ENCODE data around the gene KANK2. TPM values are rescaled to one million over a fixed set of nuclear protein-coding genes. Genes with fewer than 3 reads are reported as not detected.
A peak's percentile ranks its signal among the peaks of the same experiment; 100 is the strongest.
"Not testable (repeated sequence)": the region's sequence is repeated elsewhere in the genome, so short reads cannot be mapped to it uniquely, and the experiment has no call there.

The KANK2 gene
- total and polyA plus RNA-seq, 2 experiments from 2014 or later = 76.3 to 215 TPM

DNA sequence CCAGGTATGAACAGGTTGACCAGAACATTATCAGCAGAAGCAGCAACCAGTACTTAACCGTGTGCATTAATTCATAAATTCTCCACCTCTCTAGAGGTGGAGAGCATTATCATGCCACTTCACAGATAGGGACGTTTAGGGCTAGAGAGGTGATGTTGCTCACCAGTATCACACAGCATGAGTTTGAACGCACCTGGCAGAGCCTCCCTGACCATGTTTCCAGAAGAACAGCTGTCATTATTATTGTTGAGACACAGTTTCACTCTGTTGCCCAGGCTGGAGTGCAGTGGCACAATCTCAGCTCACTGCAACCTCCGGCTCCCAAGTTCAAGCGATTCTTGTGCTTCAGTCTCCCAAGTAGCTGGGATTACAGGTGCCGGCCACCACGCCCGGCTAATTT, 6.8 kb downstream of the KANK2 start:
- Histone ChIP-seq H3K4me3 (no peak overlapping the region), H3K9me2 (ENCODE audit: insufficient read depth) (no peaks in the 10 kb centered on the region), H3K36me3 (ENCODE audit: low read depth) (peaks cover 27% of the 10 kb centered on the region), H3K27me3 (replicated peaks; ENCODE audit: insufficient read depth) (no peaks in the 10 kb centered on the region), H3K4me1 (ENCODE audit: insufficient read depth) (peaks cover 15% of the 10 kb centered on the region; the same call in 1 of the 2 replicates), H3K27ac (peak overlapping the region; percentile 38), H3K79me2 (ENCODE audit: insufficient read depth) (peaks cover 94% of the 10 kb centered on the region), H3K4me2 (ENCODE audit: unreplicated experiment) (no peak overlapping the region), H3K9ac (no peak overlapping the region), H2AFZ (no peak overlapping the region), H3K9me3 (ENCODE audit: low read depth) (no peaks in the 10 kb centered on the region), H3F3A (ENCODE audit: insufficient read depth) (peaks cover 44% of the 10 kb centered on the region), H4K20me1 (ENCODE audit: insufficient read depth) (no peaks in the 10 kb centered on the region)
- DNase-seq = no peak
- TF ChIP-seq EZH2 (IDR thresholded peaks at IDR 0.05; ENCODE audit: insufficient read depth, poor library complexity, severe bottlenecking) (no peak), EZH2phosphoT487 (IDR thresholded peaks at IDR 0.05; ENCODE audit: insufficient read depth, low read depth) (no peak)
- in situ Hi-C loops (cut with MboI) = no loop called here
- WGBS, 2 experiments (ENCODE audit: low coverage in 1 of 2, low lambda C conversion rate in 2 of 2, missing lambda C conversion rate in 2 of 2) = 60 to 64% methylated on average over 8 of the region's 8 CpGs

DNA sequence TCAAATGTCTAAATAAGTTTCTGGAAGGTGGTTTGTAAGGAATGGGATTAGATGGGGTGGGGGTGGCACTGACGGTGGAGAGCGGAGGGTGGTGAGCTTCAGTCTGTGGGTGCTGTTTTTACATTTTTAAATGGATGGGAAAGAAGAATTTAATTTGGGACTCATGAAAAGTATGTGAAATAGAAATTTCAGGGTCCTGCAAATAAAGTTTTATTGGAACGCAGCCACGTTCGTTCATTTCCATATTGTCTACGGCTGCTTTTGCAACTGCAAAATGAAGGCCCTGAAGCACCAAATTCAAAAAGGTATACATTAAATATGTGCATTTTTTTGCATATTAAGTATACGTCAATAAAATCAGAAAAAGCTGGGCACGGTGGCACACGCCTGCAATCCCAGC, 9.9 kb downstream of the KANK2 start:
- H3K9me2 ChIP-seq (ENCODE audit: insufficient read depth) = no peaks in the 10 kb centered on the region
- H3K4me3 ChIP-seq = no peak overlapping the region
- peaks cover 94% of the 10 kb centered on the region for H3K79me2 ChIP-seq (ENCODE audit: insufficient read depth)
- H3K36me3 ChIP-seq (ENCODE audit: low read depth) = peaks cover 51% of the 10 kb centered on the region
- H3K4me2 ChIP-seq (ENCODE audit: unreplicated experiment) = no peak overlapping the region
- H3K27me3 ChIP-seq (replicated peaks; ENCODE audit: insufficient read depth) = no peaks in the 10 kb centered on the region
- in situ Hi-C loops (cut with MboI) = no loop called here
- no peak for DNase-seq
- WGBS, 2 experiments (ENCODE audit: low coverage in 1 of 2, low lambda C conversion rate in 2 of 2, missing lambda C conversion rate in 2 of 2) = 87 to 92% methylated on average over 9 of the region's 9 CpGs
- peaks cover 11% of the 10 kb centered on the region; the same call in 1 of the 2 replicates for H3K4me1 ChIP-seq (ENCODE audit: insufficient read depth)
- H3K9me3 ChIP-seq (ENCODE audit: low read depth) = no peaks in the 10 kb centered on the region
- TF ChIP-seq EZH2phosphoT487 (IDR thresholded peaks at IDR 0.05; ENCODE audit: insufficient read depth, low read depth) (no peak), EZH2 (IDR thresholded peaks at IDR 0.05; ENCODE audit: insufficient read depth, poor library complexity, severe bottlenecking) (no peak)
- H3K27ac ChIP-seq = no peak overlapping the region
- H3K9ac ChIP-seq = no peak overlapping the region
- no peaks in the 10 kb centered on the region for H4K20me1 ChIP-seq (ENCODE audit: insufficient read depth)
- H3F3A ChIP-seq (ENCODE audit: insufficient read depth) = peaks cover 44% of the 10 kb centered on the region
- H2AFZ ChIP-seq = no peak overlapping the region

DNA sequence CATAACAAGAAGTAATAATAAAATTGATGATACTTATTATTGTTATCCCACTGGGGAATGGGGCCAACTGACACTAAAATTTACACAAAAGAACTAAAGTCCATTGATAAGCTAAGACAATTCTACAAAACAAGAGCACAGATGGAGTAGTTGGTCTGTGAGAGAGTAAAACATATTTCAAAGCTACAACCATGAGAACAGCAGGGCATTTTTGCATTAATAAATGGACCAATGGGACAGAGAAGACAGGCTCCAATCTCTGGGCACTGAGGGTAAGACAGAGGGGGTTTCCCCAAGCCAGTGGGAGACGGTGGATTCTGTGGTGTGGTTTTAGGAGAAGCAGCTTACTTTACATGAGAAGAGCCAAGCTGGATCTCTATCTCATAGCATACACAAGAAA, 14.4 kb downstream of the KANK2 start:
- peaks cover 92% of the 10 kb centered on the region for H3K79me2 ChIP-seq (ENCODE audit: insufficient read depth)
- no peak for DNase-seq
- no peak overlapping the region for H3K9ac ChIP-seq
- peaks cover 15% of the 10 kb centered on the region for H3K4me1 ChIP-seq (ENCODE audit: insufficient read depth)
- H2AFZ ChIP-seq = no peak overlapping the region
- no peaks in the 10 kb centered on the region for H4K20me1 ChIP-seq (ENCODE audit: insufficient read depth)
- no peaks in the 10 kb centered on the region for H3K9me2 ChIP-seq (ENCODE audit: insufficient read depth)
- H3K36me3 ChIP-seq (ENCODE audit: low read depth) = peaks cover 47% of the 10 kb centered on the region
- H3K9me3 ChIP-seq (ENCODE audit: low read depth) = no peaks in the 10 kb centered on the region
- no peak for TF ChIP-seq EZH2 (IDR thresholded peaks at IDR 0.05; ENCODE audit: insufficient read depth, poor library complexity, severe bottlenecking)
- no peak for TF ChIP-seq EZH2phosphoT487 (IDR thresholded peaks at IDR 0.05; ENCODE audit: insufficient read depth, low read depth)
- no peak overlapping the region for H3K4me2 ChIP-seq (ENCODE audit: unreplicated experiment)
- WGBS, 2 experiments (ENCODE audit: low coverage in 1 of 2, low lambda C conversion rate in 2 of 2, missing lambda C conversion rate in 2 of 2) = 98 to 100% methylated on average over 1 of the region's 1 CpG
- no peak overlapping the region for H3K27ac ChIP-seq
- in situ Hi-C loops (cut with MboI) = no loop called here
- H3K4me3 ChIP-seq = no peak overlapping the region
- 0 out of 2 replicates have a peak, but pooled peaks cover 7% of the 10 kb centered on the region for H3F3A ChIP-seq (ENCODE audit: insufficient read depth)
- no peaks in the 10 kb centered on the region for H3K27me3 ChIP-seq (replicated peaks; ENCODE audit: insufficient read depth)

DNA sequence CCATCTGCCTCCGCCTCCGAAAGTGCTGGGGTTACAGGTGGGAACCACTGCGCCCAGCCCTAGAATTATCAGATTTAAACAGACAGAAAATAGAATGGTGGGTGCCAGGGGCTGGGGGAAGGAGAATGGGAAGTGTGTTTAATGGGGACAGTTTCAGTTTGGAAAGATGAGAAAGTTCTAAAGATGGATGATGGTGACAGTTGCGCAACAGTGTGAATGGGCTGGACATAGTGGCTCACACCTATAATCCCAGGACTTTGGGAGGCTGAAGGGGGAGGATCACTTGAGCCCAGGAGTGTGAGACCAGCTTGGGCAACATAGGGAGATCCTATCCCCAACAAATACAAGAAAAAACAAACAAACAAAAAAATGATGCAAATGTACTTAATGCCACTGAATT, 15.9 kb downstream of the KANK2 start:
- H3K9me2 ChIP-seq (ENCODE audit: insufficient read depth) = no peaks in the 10 kb centered on the region
- no peaks in the 10 kb centered on the region for H3K27me3 ChIP-seq (replicated peaks; ENCODE audit: insufficient read depth)
- no peak overlapping the region for H3K4me2 ChIP-seq (ENCODE audit: unreplicated experiment)
- H3F3A ChIP-seq (ENCODE audit: insufficient read depth) = no peaks in the 10 kb centered on the region
- H3K4me3 ChIP-seq = no peak overlapping the region
- H3K27ac ChIP-seq = no peak overlapping the region
- no peak overlapping the region for H2AFZ ChIP-seq
- 81 to 84% methylated on average over 4 of the region's 4 CpGs for WGBS, 2 experiments (ENCODE audit: low coverage in 1 of 2, low lambda C conversion rate in 2 of 2, missing lambda C conversion rate in 2 of 2)
- H3K36me3 ChIP-seq (ENCODE audit: low read depth) = peaks cover 40% of the 10 kb centered on the region
- H3K4me1 ChIP-seq (ENCODE audit: insufficient read depth) = peaks cover 15% of the 10 kb centered on the region
- TF ChIP-seq EZH2phosphoT487 (IDR thresholded peaks at IDR 0.05; ENCODE audit: insufficient read depth, low read depth) = no peak
- no peak overlapping the region for H3K9ac ChIP-seq
- no peaks in the 10 kb centered on the region for H3K9me3 ChIP-seq (ENCODE audit: low read depth)
- DNase-seq = no peak
- in situ Hi-C loops (cut with MboI) = no loop called here
- peaks cover 77% of the 10 kb centered on the region for H3K79me2 ChIP-seq (ENCODE audit: insufficient read depth)
- H4K20me1 ChIP-seq (ENCODE audit: insufficient read depth) = no peaks in the 10 kb centered on the region

DNA sequence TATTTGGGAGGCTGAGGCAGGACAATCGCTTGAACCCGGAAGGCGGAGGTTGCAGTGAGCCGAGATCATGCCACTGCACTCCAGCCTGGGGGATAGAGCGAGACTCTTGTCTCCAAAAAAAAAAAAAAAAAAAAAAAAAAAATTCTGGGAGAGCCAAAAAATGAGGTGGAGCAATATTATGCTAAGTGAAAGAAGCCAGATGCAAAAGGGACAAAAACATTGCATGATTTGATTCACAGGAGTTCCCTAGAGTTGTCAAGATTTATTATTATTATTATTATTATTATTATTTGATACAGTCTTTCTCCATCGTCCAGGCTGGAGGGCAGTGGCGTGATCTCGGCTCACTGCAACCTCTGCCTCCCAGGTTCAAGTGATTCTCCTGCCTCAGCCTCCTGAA, 16.4 kb downstream of the KANK2 start:
- H3K9me3 ChIP-seq (ENCODE audit: low read depth); H3K27me3 ChIP-seq (replicated peaks; ENCODE audit: insufficient read depth); H3K4me3 ChIP-seq; in situ Hi-C loops (cut with MboI); DNase-seq; H3F3A ChIP-seq (ENCODE audit: insufficient read depth); H2AFZ ChIP-seq; H3K27ac ChIP-seq; H3K9ac ChIP-seq; H3K9me2 ChIP-seq (ENCODE audit: insufficient read depth); H4K20me1 ChIP-seq (ENCODE audit: insufficient read depth): not testable (repeated sequence)
- peaks cover 72% of the 10 kb centered on the region for H3K79me2 ChIP-seq (ENCODE audit: insufficient read depth)
- peaks cover 15% of the 10 kb centered on the region for H3K4me1 ChIP-seq (ENCODE audit: insufficient read depth)
- WGBS, 2 experiments (ENCODE audit: low coverage in 1 of 2, low lambda C conversion rate in 2 of 2, missing lambda C conversion rate in 2 of 2) = 43 to 51% methylated on average over 8 of the region's 8 CpGs
- H3K36me3 ChIP-seq (ENCODE audit: low read depth) = peaks cover 36% of the 10 kb centered on the region
- peak overlapping the region; percentile 14 for H3K4me2 ChIP-seq (ENCODE audit: unreplicated experiment)
